ENCODE measurements around the gene JPH3. TPM values are rescaled to one million over a fixed set of nuclear protein-coding genes. Genes with fewer than 3 reads are reported as not detected.

JPH3 gene
- total and polyA plus RNA-seq, 2 experiments from 2014 or later: 1.8 to 4.8 TPM

- H3K9me3 ChIP-seq (ENCODE audit: low read depth): no peaks in the 10 kb centered on the region
- H3K4me2 ChIP-seq: no peak overlapping the region
- TF ChIP-seq EZH2phosphoT487 (IDR thresholded peaks at IDR 0.05; ENCODE audit: low read depth, severe bottlenecking, unreplicated experiment): no peak
- TF ChIP-seq CTCF (IDR thresholded peaks at IDR 0.05; ENCODE audit: poor library complexity): no peak
- TF ChIP-seq EZH2 (IDR thresholded peaks at IDR 0.05; ENCODE audit: borderline replicate concordance): no peak
- no peaks in the 10 kb centered on the region for H3K4me1 ChIP-seq (ENCODE audit: insufficient read depth)
- H3K4me3 ChIP-seq: no peak overlapping the region
- no peak overlapping the region for H2AFZ ChIP-seq
- DNase-seq (ENCODE audit: low spot score): no peak
- no peaks in the 10 kb centered on the region for H4K20me1 ChIP-seq (ENCODE audit: insufficient read depth, poor library complexity, severe bottlenecking)
- H3K9me2 ChIP-seq (replicated peaks; ENCODE audit: insufficient read depth): no peaks in the 10 kb centered on the region
- 100% methylated on average over 6 of the region's 6 CpGs for WGBS (ENCODE audit: low lambda C conversion rate, missing lambda C conversion rate)
- no peaks in the 10 kb centered on the region for H3K36me3 ChIP-seq (replicated peaks; ENCODE audit: insufficient read depth, low read depth)
- H3K27ac ChIP-seq: no peak overlapping the region
- no peaks in the 10 kb centered on the region for H3K27me3 ChIP-seq
- no peaks in the 10 kb centered on the region for H3K79me2 ChIP-seq
Observed at GRCh38 chr16:87564524-87564778, 37.9 kb upstream of the JPH3 start.

GRCh38 chr16:87569601-87570571 lies 32.4 kb upstream of the JPH3 start:
- no peak overlapping the region for H3K4me2 ChIP-seq
- no peak overlapping the region for H3K27ac ChIP-seq
- no peaks in the 10 kb centered on the region for H3K36me3 ChIP-seq (replicated peaks; ENCODE audit: insufficient read depth, low read depth)
- no peaks in the 10 kb centered on the region for H3K79me2 ChIP-seq
- peaks cover 5% of the 10 kb centered on the region for H3K4me1 ChIP-seq (ENCODE audit: insufficient read depth)
- no peak for DNase-seq (ENCODE audit: low spot score)
- no peak overlapping the region for H3K4me3 ChIP-seq
- H2AFZ ChIP-seq: no peak overlapping the region
- H3K27me3 ChIP-seq: no peaks in the 10 kb centered on the region
- H4K20me1 ChIP-seq (ENCODE audit: insufficient read depth, poor library complexity, severe bottlenecking): no peaks in the 10 kb centered on the region
- H3K9me3 ChIP-seq (ENCODE audit: low read depth): no peaks in the 10 kb centered on the region
- H3K9me2 ChIP-seq (replicated peaks; ENCODE audit: insufficient read depth): no peaks in the 10 kb centered on the region
- TF ChIP-seq EZH2 (IDR thresholded peaks at IDR 0.05; ENCODE audit: borderline replicate concordance) (no peak), CTCF (IDR thresholded peaks at IDR 0.05; ENCODE audit: poor library complexity) (no peak), EZH2phosphoT487 (IDR thresholded peaks at IDR 0.05; ENCODE audit: low read depth, severe bottlenecking, unreplicated experiment) (no peak)
- WGBS (ENCODE audit: low lambda C conversion rate, missing lambda C conversion rate): 80% methylated on average over 25 of the region's 25 CpGs

GRCh38 chr16:87570572-87570937 lies 31.8 kb upstream of the JPH3 start:
- Histone ChIP-seq H3K36me3 (replicated peaks; ENCODE audit: insufficient read depth, low read depth) (no peaks in the 10 kb centered on the region), H3K27ac (no peak overlapping the region), H3K4me1 (ENCODE audit: insufficient read depth) (peaks cover 5% of the 10 kb centered on the region), H3K4me3 (no peak overlapping the region), H3K9me3 (ENCODE audit: low read depth) (no peaks in the 10 kb centered on the region), H4K20me1 (ENCODE audit: insufficient read depth, poor library complexity, severe bottlenecking) (no peaks in the 10 kb centered on the region), H3K27me3 (no peaks in the 10 kb centered on the region), H2AFZ (no peak overlapping the region), H3K79me2 (no peaks in the 10 kb centered on the region), H3K9me2 (replicated peaks; ENCODE audit: insufficient read depth) (no peaks in the 10 kb centered on the region), H3K4me2 (no peak overlapping the region)
- no peak for TF ChIP-seq EZH2 (IDR thresholded peaks at IDR 0.05; ENCODE audit: borderline replicate concordance)
- no peak for TF ChIP-seq EZH2phosphoT487 (IDR thresholded peaks at IDR 0.05; ENCODE audit: low read depth, severe bottlenecking, unreplicated experiment)
- TF ChIP-seq CTCF (IDR thresholded peaks at IDR 0.05; ENCODE audit: poor library complexity): no peak
- 68% methylated on average over 6 of the region's 6 CpGs for WGBS (ENCODE audit: low lambda C conversion rate, missing lambda C conversion rate)
- no peak for DNase-seq (ENCODE audit: low spot score)
